Right forelimb (tissue), 1 donor: ENCODE results near the gene TACC2.

Experiments used
- DNase-seq: peaks from one replicate; pipeline ENCODE4 v3.0.0-alpha.2; 2018

Gene TACC2

DNA sequence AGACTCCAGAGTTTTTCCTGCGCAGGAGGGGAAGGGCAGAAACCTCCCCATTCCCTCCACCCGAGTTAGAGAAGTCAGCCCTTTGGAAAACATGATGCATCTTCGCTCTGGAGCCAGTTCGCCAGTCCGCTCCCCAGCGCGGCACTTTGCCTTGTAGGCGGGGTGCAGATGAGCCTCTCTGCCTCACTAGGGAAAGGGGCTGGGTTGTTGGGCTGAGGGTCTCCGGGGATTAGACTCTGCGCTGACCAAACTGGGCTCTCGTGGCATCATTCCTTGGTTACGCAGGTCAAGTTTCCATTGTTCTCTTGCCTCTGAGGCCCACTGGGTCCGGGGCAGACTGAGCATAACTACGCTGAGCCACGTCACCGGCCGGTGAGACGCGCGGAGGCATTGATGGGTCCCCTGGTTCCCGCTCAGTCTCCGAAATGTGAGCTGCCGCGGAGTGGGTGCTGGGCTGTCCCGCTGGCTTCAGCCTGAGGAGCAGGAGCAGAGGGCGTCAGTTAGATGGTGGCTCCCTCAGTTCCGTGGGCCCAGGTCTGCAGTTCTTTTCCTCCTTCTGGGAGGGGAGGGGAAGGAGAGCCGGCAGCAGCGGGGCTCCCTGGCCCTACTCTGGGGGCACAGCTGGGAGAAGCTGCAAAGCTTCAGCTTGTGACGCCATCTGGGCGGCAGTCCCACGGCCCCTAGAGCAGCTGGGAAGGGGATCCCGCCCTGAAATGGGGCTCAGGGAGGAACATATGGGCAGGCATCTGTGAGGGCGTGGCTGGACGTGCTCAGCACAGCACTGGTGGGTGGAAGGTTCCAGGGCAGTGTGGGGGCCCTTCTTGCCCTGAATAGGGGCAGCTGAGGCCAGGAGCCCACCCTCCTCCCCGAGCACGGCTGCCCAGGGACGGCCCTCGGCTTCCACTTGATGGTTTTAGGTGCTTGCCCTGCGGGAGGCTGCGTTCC is 160.9 kb downstream of the TACC2 start:
- DNase-seq: peak; percentile 84

DNA sequence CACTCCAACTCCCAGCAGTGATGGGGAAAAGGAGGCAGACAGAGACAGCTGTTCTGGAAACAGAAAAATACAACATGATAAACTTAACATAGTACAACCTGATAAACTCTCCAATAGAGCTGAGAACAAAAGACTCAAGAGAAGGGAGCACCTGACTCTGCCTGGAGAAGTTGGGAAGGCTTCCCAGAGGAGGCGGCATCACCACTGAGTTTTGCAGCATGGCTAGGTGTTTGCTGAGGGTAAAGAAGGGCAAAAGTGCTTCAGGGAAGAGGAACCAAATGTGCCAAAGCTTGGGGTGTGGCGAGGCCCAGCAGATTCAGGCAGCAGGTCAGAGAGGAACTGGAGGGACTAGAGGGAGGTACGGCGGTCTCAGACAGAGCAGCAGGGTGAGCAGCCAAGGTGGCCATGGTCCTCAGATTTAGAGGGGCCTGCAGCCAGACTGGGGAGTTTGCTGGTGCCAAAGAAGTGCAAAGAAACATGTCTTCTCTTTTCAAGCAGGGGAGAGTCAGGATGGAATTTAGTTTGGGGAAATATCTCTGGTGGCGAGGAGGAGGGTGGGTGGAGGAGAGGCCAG is 162.2 kb downstream of the TACC2 start:
- no peak for DNase-seq

DNA sequence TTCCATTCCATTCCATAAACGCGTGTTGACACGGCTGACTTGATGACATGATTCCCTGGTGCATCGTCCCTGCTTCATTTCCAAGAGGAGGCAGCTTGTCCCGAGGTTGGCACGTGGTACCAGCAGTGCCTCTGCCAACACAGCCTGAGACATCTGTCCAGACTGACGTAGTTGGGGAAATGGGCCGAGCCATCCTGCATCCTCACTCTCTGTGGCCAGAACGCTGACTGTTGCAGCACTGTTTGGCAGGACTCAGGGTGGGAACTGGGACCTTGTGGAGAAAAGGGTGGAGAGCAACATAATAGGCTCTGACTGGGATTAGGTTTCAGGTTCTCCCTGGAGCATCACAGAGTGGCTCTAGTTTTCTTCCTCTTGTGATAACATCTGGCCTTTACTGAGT is 163.6 kb downstream of the TACC2 start:
- DNase-seq: peak; percentile 87

DNA sequence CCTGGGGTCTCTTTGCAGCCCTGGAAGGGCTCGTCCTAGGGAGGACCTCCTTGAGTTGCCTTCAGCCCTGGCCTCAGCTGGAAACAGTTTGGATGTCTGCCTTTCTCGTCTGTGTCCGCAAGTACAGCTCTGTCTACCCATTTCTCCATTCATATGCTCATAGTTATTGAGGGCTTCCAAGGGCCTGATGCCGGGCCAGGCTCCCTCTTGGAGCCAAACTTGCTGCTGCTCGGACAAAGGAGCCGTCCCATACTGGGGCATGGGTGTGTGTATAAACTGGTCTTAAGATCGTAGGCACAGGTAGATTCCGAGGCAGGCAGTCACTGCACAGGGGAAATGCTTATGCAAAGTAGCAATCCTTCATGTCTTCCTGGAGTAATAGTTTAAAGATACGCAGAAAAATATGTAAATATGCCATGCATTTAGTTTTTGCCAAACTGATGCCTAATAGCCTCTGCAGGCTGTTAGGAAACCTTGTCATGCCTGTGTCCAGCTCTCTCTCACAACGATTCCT is 165.1 kb downstream of the TACC2 start:
- DNase-seq: peak; percentile 48

DNA sequence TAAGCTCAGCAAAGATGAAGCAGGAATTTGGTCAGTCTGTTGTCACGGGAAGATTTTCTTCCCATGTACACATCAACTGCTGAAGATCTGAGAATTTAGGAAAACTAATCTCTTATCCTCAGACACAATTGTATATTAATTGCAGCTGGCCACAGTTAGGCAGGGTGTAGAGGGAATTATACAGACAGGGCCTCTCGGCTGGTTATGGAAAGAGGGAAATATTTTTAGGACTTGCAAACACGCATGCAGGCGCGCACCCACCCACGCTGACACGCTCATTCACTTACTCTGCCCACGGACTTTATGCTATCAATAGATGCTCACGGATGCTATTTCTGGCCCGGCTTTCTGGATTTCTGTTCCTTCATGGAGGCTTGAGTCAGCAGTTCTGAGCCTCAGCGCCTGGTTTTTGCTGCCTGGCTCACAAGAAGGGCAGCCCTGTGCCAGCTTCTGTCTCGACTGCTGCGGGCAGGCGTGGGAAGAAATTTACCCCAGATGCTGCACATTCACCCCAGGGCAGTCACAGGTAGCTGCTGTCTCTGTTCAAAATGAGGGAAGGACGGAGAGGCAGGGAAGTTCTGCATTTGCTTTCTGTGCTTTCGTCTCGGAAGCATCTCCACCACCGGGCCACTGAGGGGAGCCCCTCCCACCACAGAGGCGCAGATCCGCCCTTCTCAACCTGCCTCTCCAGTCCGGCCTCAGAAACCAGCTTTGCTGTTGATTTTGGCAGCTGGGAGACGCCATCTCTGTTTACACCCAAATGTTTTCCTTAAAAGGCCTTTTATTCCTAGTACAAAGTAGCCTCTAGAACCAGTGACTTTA is 165.8 kb downstream of the TACC2 start:
- DNase-seq: peak; percentile 69

DNA sequence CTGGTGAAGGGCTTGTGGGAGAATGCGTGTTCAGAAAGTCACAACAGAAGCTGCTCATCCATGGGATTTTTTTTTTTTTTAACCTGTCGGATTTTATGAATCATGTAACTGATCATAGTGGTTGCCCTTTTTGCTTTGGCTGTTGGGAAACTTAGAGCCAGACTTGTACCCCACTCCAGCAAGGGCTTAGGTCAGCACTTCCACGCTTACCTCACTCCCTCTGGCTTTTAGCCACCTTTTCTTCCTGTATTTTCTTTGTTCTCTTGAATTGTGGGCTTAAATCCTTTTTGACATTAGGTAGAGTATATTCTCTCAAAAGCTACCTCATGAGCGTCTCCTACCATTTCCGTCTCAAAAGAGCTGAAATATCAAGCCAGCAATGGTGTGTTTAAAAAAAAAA is 168.5 kb downstream of the TACC2 start:
- no peak for DNase-seq

DNA sequence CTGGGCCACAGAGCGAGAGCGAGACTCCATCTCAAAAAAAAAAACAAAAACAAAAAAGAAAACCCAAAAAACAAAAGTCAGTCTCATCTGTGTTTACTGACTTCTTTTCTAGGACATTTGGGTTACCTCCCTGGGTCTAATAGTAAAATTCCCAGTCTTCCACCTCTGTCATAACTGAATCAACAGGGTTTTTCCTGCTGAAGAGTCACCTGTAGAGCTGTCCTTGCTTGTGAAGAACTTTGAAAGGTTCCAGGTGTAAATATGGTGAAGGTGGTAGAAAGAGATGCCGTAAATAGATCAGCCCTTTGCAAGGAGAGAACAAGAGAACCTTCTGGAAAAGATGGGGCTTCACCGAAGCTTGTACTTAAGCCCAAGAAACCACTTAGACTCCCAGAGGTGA is 169.4 kb downstream of the TACC2 start:
- no peak for DNase-seq

DNA sequence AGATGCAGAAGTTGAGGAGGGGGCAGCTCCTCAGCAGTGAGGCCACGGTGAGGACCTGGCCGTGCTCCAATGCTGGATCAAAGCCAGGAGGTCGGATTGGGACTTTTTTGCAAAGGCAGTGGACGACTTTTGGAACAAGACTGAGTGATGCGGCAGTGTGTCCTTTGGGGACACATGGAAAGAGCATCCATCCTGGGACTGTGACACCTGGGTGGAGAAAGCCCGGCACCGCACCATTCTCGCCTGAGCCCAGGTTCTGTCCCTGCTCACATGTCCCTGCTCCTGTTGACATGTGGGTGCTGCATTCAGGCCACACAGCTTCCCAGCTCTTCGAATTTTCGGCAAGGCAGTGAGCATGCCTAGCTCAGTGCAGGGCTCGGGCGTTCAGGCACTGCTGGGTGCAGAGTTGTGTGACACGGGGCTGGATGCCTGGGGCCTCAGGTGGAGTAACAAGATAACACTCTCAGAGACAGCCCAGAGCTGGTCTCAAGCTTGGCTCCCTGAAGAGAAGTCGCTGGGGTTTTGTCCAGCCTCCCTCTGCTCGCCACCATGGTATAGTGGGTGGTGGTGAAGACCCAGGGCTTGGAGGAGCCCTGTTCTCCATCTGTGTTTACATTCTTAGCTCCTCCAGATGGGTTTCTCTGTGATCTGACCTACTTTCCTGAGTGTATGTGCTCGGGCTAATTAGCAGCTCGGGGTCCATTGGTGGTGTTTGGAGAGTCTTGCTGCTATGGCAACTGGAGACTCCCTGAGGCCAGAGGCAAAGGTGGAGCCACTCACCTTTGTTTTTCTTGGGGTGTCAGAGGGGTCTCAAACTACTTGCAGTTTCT is 170.4 kb downstream of the TACC2 start:
- DNase-seq: no peak

GRCh38 chr10:122161795-122162194 is 172.8 kb downstream of the TACC2 start:
- DNase-seq: no peak

- no peak for DNase-seq
Measured at GRCh38 chr10:122162671-122163173, 173.8 kb downstream of the TACC2 start.

- DNase-seq: no peak
Measured at GRCh38 chr10:122163174-122164022, 174.4 kb downstream of the TACC2 start.

DNA sequence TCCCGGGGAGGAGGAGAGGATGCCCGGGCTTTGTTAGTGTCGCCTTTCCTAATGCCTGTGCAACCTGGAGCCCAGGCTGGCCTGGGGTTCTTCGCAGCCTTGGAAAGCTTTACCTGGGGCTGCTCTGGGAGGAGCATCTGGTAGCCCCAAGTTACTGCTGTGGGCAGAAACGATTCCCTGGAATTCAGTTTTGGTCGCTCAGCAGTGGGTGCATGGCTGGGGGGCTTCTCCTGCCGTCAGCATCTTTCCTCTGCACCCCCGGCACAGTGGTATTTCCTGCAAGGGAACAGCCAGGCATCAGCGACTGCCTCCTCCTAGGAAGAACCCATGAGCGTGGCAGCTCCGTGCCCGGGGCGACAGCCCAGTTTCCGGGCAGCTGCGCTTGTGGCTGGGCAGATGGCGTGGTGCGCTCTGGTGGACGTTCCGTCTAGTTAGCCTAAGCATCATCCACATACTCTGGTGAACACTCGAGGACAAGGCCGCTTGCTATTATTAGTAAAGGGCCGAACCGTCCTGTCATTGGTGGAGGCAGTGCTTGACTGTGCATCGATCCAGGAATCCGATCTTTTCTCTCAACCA is 175.1 kb downstream of the TACC2 start:
- DNase-seq: no peak

- DNase-seq: no peak
Measured at GRCh38 chr10:122164815-122165483, 176.0 kb downstream of the TACC2 start.

- no peak for DNase-seq
Measured at GRCh38 chr10:122165484-122166276, 176.7 kb downstream of the TACC2 start.

- DNase-seq: no peak
Measured at GRCh38 chr10:122168101-122168500, 179.1 kb downstream of the TACC2 start.

GRCh38 chr10:122168598-122169394 is 179.8 kb downstream of the TACC2 start:
- DNase-seq: no peak

DNA sequence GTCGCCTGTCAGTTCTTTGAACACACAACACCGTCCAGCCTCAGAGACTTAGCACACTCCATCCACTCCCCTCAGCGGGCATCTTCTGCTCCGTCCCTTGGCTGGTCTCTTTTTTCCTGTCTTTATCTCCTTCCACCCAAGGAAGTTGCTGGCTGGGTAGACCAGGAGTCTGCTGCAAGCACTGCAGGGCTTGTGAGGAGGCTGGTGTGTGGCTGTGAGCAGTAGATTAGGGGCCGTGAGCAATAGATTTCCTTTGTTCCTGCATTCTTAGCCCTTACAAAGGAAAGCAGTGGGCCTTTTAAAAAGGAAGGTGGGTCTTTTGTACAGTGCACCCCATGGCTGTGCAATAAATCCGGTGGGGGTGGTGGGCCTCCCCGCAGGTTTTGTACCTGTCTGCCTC is 181.8 kb downstream of the TACC2 start:
- no peak for DNase-seq

- DNase-seq: no peak
Measured at GRCh38 chr10:122171302-122172075, 182.5 kb downstream of the TACC2 start.
